A549 (cell line): ENCODE data around the gene RSPH10B. TPM values are rescaled to one million over a fixed set of nuclear protein-coding genes. Genes with fewer than 3 reads are reported as not detected.
A peak's percentile ranks its signal among the peaks of the same experiment; 100 is the strongest.
"Not testable (repeated sequence)": the region's sequence is repeated elsewhere in the genome, so short reads cannot be mapped to it uniquely, and the experiment has no call there.

ENCODE experiments used
- ATAC-seq, 2 experiments: fragments of 200-7000 bp in 1 of 2; fragments of >200 bp in 1 of 2; cut with Nextera tagmentation in 1 of 2; cut with Tn5 transposase in 1 of 2; 3 replicates each; pipeline versions ENCODE4 v1.8.0 to v1.9.1; 2018 to 2020; ENCODE audit warnings: mild to moderate bottlenecking in 1 of 2, moderate library complexity in 1 of 2
- CTCF ChIA-PET: fragments of 300-600 bp; sonication (Branson Sonifier 250); formaldehyde crosslinking; extraction: SDS; loops from one replicate; lab custom pipeline; 2021; ENCODE audit warnings: antibody characterized with exemption, inconsistent platforms; lab: Yijun Ruan, JAX
- POLR2A ChIA-PET: fragments of 350-600 bp; formaldehyde crosslinking; extraction: SDS; loops from one replicate; lab custom pipeline; 2021; ENCODE audit warnings: antibody characterized with exemption, inconsistent platforms; lab: Yijun Ruan, JAX
- DNase-seq, 2 experiments: peaks; one replicate each; pipeline versions ENCODE4 v3.0.0 to v3.0.0-alpha.2; 2011 to 2016; ENCODE audit warnings: low read depth in 1 of 2, low spot score in 1 of 2
- FAIRE-seq: peaks from 2 replicates; lab custom pipeline; 2011; peaks lifted over from hg19 to GRCh38; lab: Jason Lieb, UNC
- H3K27ac ChIP-seq, 2 experiments: fragments of >200 bp; sonication (Bioruptor Twin); formaldehyde crosslinking; 3 replicates each; pipeline ENCODE4 v1.5.1; 2016 to 2017
- H3K4me1 ChIP-seq: fragments of >200 bp; sonication (Bioruptor Twin); formaldehyde crosslinking; 3 replicates; pipeline ENCODE4 v1.6.1; 2016
- H3K4me2 ChIP-seq: fragments of >200 bp; sonication (Bioruptor Twin); formaldehyde crosslinking; 3 replicates; pipeline ENCODE4 v1.6.1; 2016
- H3K4me3 ChIP-seq: fragments of >200 bp; sonication (Bioruptor Twin); formaldehyde crosslinking; 3 replicates; pipeline ENCODE4 v1.5.1; 2016
- H3K9me3 ChIP-seq: fragments of >200 bp; sonication (Bioruptor Twin); formaldehyde crosslinking; 3 replicates; pipeline ENCODE4 v1.6.1; 2016
- CEBPB ChIP-seq, 2 experiments: fragments of >200 bp in 1 of 2; sonication (Bioruptor Twin) in 1 of 2; formaldehyde crosslinking in 1 of 2; IDR thresholded peaks; 2 replicates each; pipeline ENCODE4 v1.6.1; 2012 to 2016
- CHD2 ChIP-seq: fragments of 150-350 bp; IDR thresholded peaks from 2 replicates; pipeline ENCODE4 v1.6.1; 2014; ENCODE audit warnings: low read length; ENCODE audit not compliant: partially characterized antibody
- CTCF ChIP-seq: fragments of >200 bp; sonication (Bioruptor Twin); formaldehyde crosslinking; IDR thresholded peaks from 3 replicates; pipeline ENCODE4 v1.5.1; 2016
- E2F6 ChIP-seq: IDR thresholded peaks from 2 replicates; pipeline ENCODE4 v1.6.1; 2012; ENCODE audit warnings: low read depth, borderline replicate concordance
- EHMT2 ChIP-seq: fragments of 200-600 bp; sonication (generic); IDR thresholded peaks from 2 replicates; pipeline ENCODE4 v1.6.1; 2016; ENCODE audit warnings: antibody characterized with exemption, low read depth, mild to moderate bottlenecking, moderate library complexity
- FOSL2 ChIP-seq, 2 experiments: fragments of 450-650 bp in 1 of 2; fragments of >200 bp in 1 of 2; sonication (Bioruptor Twin) in 1 of 2; formaldehyde crosslinking; IDR thresholded peaks; 2 replicates each; pipeline versions ENCODE4 v1.5.0 to v1.6.1; 2016 to 2020; ENCODE audit warnings: mild to moderate bottlenecking in 1 of 2, moderate library complexity in 1 of 2
- HDAC2 ChIP-seq: fragments of 200-600 bp; sonication (generic); IDR thresholded peaks from 2 replicates; pipeline ENCODE4 v1.6.1; 2016
- HOXA7 ChIP-seq: fragments of 250-450 bp; sonication (Bioruptor Pico); IDR thresholded peaks from 2 replicates; pipeline ENCODE4 v1.5.0; 2020; ENCODE audit warnings: mild to moderate bottlenecking, moderate library complexity
- MAX ChIP-seq: IDR thresholded peaks from 2 replicates; pipeline ENCODE4 v1.6.1; 2012
- MAZ ChIP-seq: fragments of 150-350 bp; IDR thresholded peaks from 2 replicates; pipeline ENCODE4 v1.6.1; 2014; ENCODE audit warnings: antibody characterized with exemption, low read depth, low read length, borderline replicate concordance
- POLR2AphosphoS2 ChIP-seq: conservative IDR thresholded peaks from 2 replicates; pipeline ENCODE4 v1.6.1; 2012; ENCODE audit warnings: low read length, improper control_type of control experiment, inconsistent platforms
- RAD21 ChIP-seq, 2 experiments: fragments of >200 bp in 1 of 2; sonication (Bioruptor Twin) in 1 of 2; formaldehyde crosslinking in 1 of 2; IDR thresholded peaks in 1 of 2; conservative IDR thresholded peaks in 1 of 2; 2 replicates in 1 of 2; 3 replicates in 1 of 2; pipeline ENCODE4 v1.6.1; 2012 to 2018; ENCODE audit warnings: inconsistent platforms in 1 of 2
- REST ChIP-seq: fragments of 200-600 bp; sonication (generic); IDR thresholded peaks from 2 replicates; pipeline ENCODE4 v1.6.1; 2016; ENCODE audit warnings: antibody characterized with exemption, mild to moderate bottlenecking, moderate library complexity
- RFX5 ChIP-seq: fragments of 450-650 bp; IDR thresholded peaks from 2 replicates; pipeline ENCODE4 v1.7.1; 2014; ENCODE audit warnings: antibody characterized with exemption, mild to moderate bottlenecking, moderate library complexity
- RNF2 ChIP-seq: fragments of 200-600 bp; sonication (generic); IDR thresholded peaks from 2 replicates; pipeline ENCODE4 v1.6.1; 2016; ENCODE audit warnings: low read depth, mild to moderate bottlenecking, antibody characterized with exemption, moderate library complexity, borderline replicate concordance
- SMC3 ChIP-seq: fragments of >200 bp; sonication (Bioruptor Twin); formaldehyde crosslinking; IDR thresholded peaks from 3 replicates; pipeline ENCODE4 v1.6.1; 2018; ENCODE audit warnings: inconsistent platforms
- TFCP2L1 ChIP-seq: fragments of 250-450 bp; sonication (Bioruptor Pico); IDR thresholded peaks from 2 replicates; pipeline ENCODE4 v1.5.0; 2021; ENCODE audit warnings: mild to moderate bottlenecking
- ZFP36 ChIP-seq: fragments of 450-650 bp; IDR thresholded peaks from 2 replicates; pipeline ENCODE4 v1.6.1; 2014; ENCODE audit warnings: borderline replicate concordance; ENCODE audit not compliant: partially characterized antibody
- ZNF302 ChIP-seq: fragments of 250-450 bp; sonication (Bioruptor Pico); IDR thresholded peaks from 2 replicates; pipeline ENCODE4 v1.9.0; 2021; ENCODE audit warnings: inconsistent platforms, mild to moderate bottlenecking, moderate library complexity
- WGBS: methylation state at CpG from one replicate; pipeline ENCODE4 v1.1.6; 2017; ENCODE audit errors: missing lambda C conversion rate; 5-methylcytosine and 5-hydroxymethylcytosine counted together
- polyA plus RNA-seq, 4 experiments: library from polyadenylated mRNA; depleted of rRNA in 3 of 4; stranded (reverse); fragments of >200 nt; fragmentation: RNase III in 1 of 4; extraction: RNeasy Plus Mini Kit Qiagen cat#74134 plus additional on column Dnase treatment in 1 of 4; gene quantifications; 2 replicates in 3 of 4; 3 replicates in 1 of 4; pipeline ENCODE4 v1.2.3, GENCODE V29; 2011 to 2017

RSPH10B gene
- polyA plus RNA-seq, 2 of the 4 experiments (the other 2 are of a cell fraction) = 0.10 to 0.25 TPM

- H3K4me3 ChIP-seq = peak overlapping the region; percentile 71
- WGBS = 30% methylated on average over 27 of the region's 27 CpGs
- FAIRE-seq; H3K9me3 ChIP-seq; DNase-seq; ATAC-seq; TF ChIP-seq FOSL2 (IDR thresholded peaks at IDR 0.05): not testable (repeated sequence)
- peaks cover 32% of the 10 kb centered on the region; the same call in 2 of the 3 replicates for H3K4me1 ChIP-seq
- H3K27ac ChIP-seq = peak overlapping the region; percentile 86 to 95
- ChIA-PET CTCF (interaction anchor here (0.7 to 2.4 kb wide), 3 partner anchors 11 to 273 kb away, joined by 3 to 18 read pairs (median 6); no protein-coding TSS in a partner anchor), POLR2A (interaction anchor here (0.5 to 2.8 kb wide), 7 partner anchors 11 to 98 kb away, joined by 3 to 24 read pairs (median 4); no protein-coding TSS in a partner anchor)
- H3K4me2 ChIP-seq = peak overlapping the region; percentile 81
- peak; percentile 73 for TF ChIP-seq FOSL2 (CRISPR knock-in tag; IDR thresholded peaks at IDR 0.05)
Measured at GRCh38 chr7:6007835-6008590, 37.5 kb upstream of the RSPH10B start.

- no peak for DNase-seq
- H3K27ac ChIP-seq = peak overlapping the region in 1 of 2 experiments; percentile 95; a peak in 2 of 6 replicates
- peaks cover 27% of the 10 kb centered on the region; the same call in 2 of the 3 replicates for H3K4me1 ChIP-seq
- FAIRE-seq = no peak
- ChIA-PET POLR2A (interaction anchor here (2.8 kb wide), 1 partner anchor 10 kb away, joined by 24 read pairs; no protein-coding TSS in a partner anchor), CTCF (interaction anchor here (0.6 to 2.4 kb wide), 3 partner anchors 10 to 91 kb away, joined by 3 to 18 read pairs (median 6); no protein-coding TSS in a partner anchor)
- peak overlapping the region; percentile 71; the same call in 1 of the 3 replicates for H3K4me3 ChIP-seq
- no peaks in the 10 kb centered on the region for H3K9me3 ChIP-seq
- WGBS = 61% methylated on average over 4 of the region's 4 CpGs
- ATAC-seq = no peak
- TF ChIP-seq HOXA7 (CRISPR knock-in tag) (no peak), E2F6 (no peak), MAX (no peak), ZFP36 (no peak), CEBPB (IDR thresholded peaks at IDR 0.05) (no peak), REST (no peak), ZNF302 (CRISPR knock-in tag) (no peak), POLR2AphosphoS2 (no peak), HDAC2 (no peak), TFCP2L1 (CRISPR knock-in tag) (no peak), MAZ (no peak), RFX5 (no peak), CHD2 (no peak), EHMT2 (no peak)
- H3K4me2 ChIP-seq = peak overlapping the region; percentile 81
Measured at GRCh38 chr7:6007386-6007785, 36.9 kb upstream of the RSPH10B start.

GRCh38 chr7:5997210-5997808, 26.8 kb upstream of the RSPH10B start:
- Histone ChIP-seq H3K27ac (no peak overlapping the region), H3K4me3 (no peak overlapping the region), H3K4me1 (peaks cover 13% of the 10 kb centered on the region), H3K4me2 (no peak overlapping the region), H3K9me3 (no peaks in the 10 kb centered on the region)
- 52% methylated on average over 10 of the region's 10 CpGs for WGBS
- FAIRE-seq (no peak), ATAC-seq (peak; percentile 83 to 89), DNase-seq (peak; percentile 63 to 73)
- CTCF ChIA-PET = interaction anchor here (0.6 to 3.3 kb wide), 55 partner anchors 9 to 1350 kb away, joined by 3 to 20 read pairs (median 4); partner anchors contain the start of genes AIMP2 and PMS2
- POLR2A ChIA-PET = interaction anchor here (0.5 to 1.6 kb wide), 2 partner anchors 11 to 450 kb away, joined by 11 to 24 read pairs; partner anchors contain the start of genes AIMP2, DAGLB and PMS2
- TF ChIP-seq RNF2 (no peak), SMC3 (peak; percentile 75), CTCF (peak; percentile 75), RAD21 (conservative IDR thresholded peaks at IDR 0.05 in 1 of 2, IDR thresholded peaks at IDR 0.05 in 1 of 2) (peak; percentile 85 to 89)

GRCh38 chr7:5987061-5987460, 16.6 kb upstream of the RSPH10B start:
- H3K4me1 ChIP-seq, CTCF ChIA-PET, H3K9me3 ChIP-seq, POLR2A ChIA-PET, H3K27ac ChIP-seq, ATAC-seq, H3K4me2 ChIP-seq, DNase-seq, FAIRE-seq, H3K4me3 ChIP-seq: not testable (repeated sequence)
- 92% methylated on average over 15 of the region's 15 CpGs for WGBS
